Naive thymus-derived CD8-positive, alpha-beta T cell (primary cell): ENCODE results near the gene NTM. TPM values are rescaled to one million over a fixed set of nuclear protein-coding genes. Genes with fewer than 3 reads are reported as not detected.

ENCODE experiments used
- ATAC-seq, 2 donors: fragments of 150-1000 bp; cut with Tn5 transposase in 1 of 2; sonication (Bioruptor Pico), chemical (Tn5 transposase) in 1 of 2; 1 replicate in 1 of 2; 2 replicates in 1 of 2; pipeline ENCODE4 v1.10.0; 2021; ENCODE audit warnings: mild to moderate bottlenecking in 2 of 2, moderate library complexity in 2 of 2
- POLR2A ChIA-PET: fragments of 350-600 bp; sonication (Branson Sonifier 250); formaldehyde crosslinking; loops from one replicate; lab custom pipeline; 2021; ENCODE audit warnings: antibody characterized with exemption; lab: Charles Lee
- DNase-seq, 10 donors: peaks; one replicate each; pipeline versions ENCODE4 v3.0.0 to v3.0.0-alpha.2; 2020 to 2022
- H3K27ac Mint-ChIP-seq, 10 donors: one replicate each; pipeline ENCODE4 v1.8.0; 2020 to 2022; ENCODE audit warnings: mild to moderate bottlenecking in 10 of 10, mixed read lengths in 10 of 10, moderate library complexity in 4 of 10, inconsistent platforms in 1 of 10
- H3K27me3 Mint-ChIP-seq, 5 donors: one replicate each; pipeline ENCODE4 v1.8.0; 2021 to 2022; ENCODE audit warnings: mixed read lengths in 5 of 5
- H3K36me3 Mint-ChIP-seq, 3 donors: one replicate each; pipeline ENCODE4 v1.8.0; 2020 to 2022; ENCODE audit warnings: mixed read lengths in 3 of 3, mild to moderate bottlenecking in 2 of 3, inconsistent platforms in 1 of 3
- H3K4me1 Mint-ChIP-seq, 4 donors: one replicate each; pipeline ENCODE4 v1.8.0; 2021 to 2022; ENCODE audit warnings: mixed read lengths in 4 of 4
- H3K4me3 Mint-ChIP-seq, 10 donors: one replicate each; pipeline ENCODE4 v1.8.0; 2020 to 2022; ENCODE audit warnings: mild to moderate bottlenecking in 10 of 10, mixed read lengths in 10 of 10, moderate library complexity in 6 of 10, inconsistent platforms in 1 of 10
- H3K9me3 Mint-ChIP-seq, 9 donors: one replicate each; pipeline ENCODE4 v1.8.0; 2020 to 2022; ENCODE audit warnings: mixed read lengths in 9 of 9, mild to moderate bottlenecking in 3 of 9, inconsistent platforms in 1 of 9, moderate library complexity in 1 of 9
- polyA plus RNA-seq, 3 donors: library from polyadenylated mRNA; unstranded; fragments of 300-500 nt; fragmentation: Illumina TruSeq; gene quantifications; one replicate each; pipeline ENCODE4 v1.2.3, GENCODE V29; 2021
- total RNA-seq, 8 experiments: library from RNA in 2 of 8; stranded (reverse) in 2 of 8; gene quantifications; one replicate each; pipeline ENCODE4 v1.2.3 and lab custom pipeline; 2021 to 2026

Gene NTM
- total and polyA plus RNA-seq, 5 experiments from 2014 or later, result not detected

GRCh38 chr11:132037467-132037862 is 667.0 kb downstream of the NTM start:
- Mint-ChIP-seq H3K27ac (no peak overlapping the region), H3K9me3 (peaks cover 0 to 2% (median 0%) of the 10 kb centered on the region in 9 donors), H3K4me1 (no peaks in the 10 kb centered on the region), H3K27me3 (peaks cover 0 to 4% (median 0%) of the 10 kb centered on the region in 5 donors), H3K4me3 (no peak overlapping the region), H3K36me3 (no peaks in the 10 kb centered on the region)
- no peak for DNase-seq
- no peak for ATAC-seq
- POLR2A ChIA-PET, result no interaction called here

GRCh38 chr11:132037956-132038355 is 667.5 kb downstream of the NTM start:
- POLR2A ChIA-PET, result no interaction called here
- no peak overlapping the region for H3K27ac Mint-ChIP-seq
- no peak overlapping the region for H3K4me3 Mint-ChIP-seq
- ATAC-seq (no peak), DNase-seq (no peak)
- no peaks in the 10 kb centered on the region for H3K9me3 Mint-ChIP-seq
- H3K36me3 Mint-ChIP-seq, result no peaks in the 10 kb centered on the region
- peaks cover 0 to 4% (median 0%) of the 10 kb centered on the region in 5 donors for H3K27me3 Mint-ChIP-seq
- no peaks in the 10 kb centered on the region for H3K4me1 Mint-ChIP-seq

- DNase-seq (no peak), ATAC-seq (no peak)
- Mint-ChIP-seq H3K4me3 (no peak overlapping the region), H3K27ac (no peak overlapping the region), H3K36me3 (no peaks in the 10 kb centered on the region), H3K4me1 (no peaks in the 10 kb centered on the region), H3K9me3 (peaks cover 0 to 9% (median 0%) of the 10 kb centered on the region in 9 donors), H3K27me3 (peaks cover 0 to 4% (median 0%) of the 10 kb centered on the region in 5 donors)
- POLR2A ChIA-PET, result no interaction called here
These were observed 669.1 kb downstream of the NTM start for GRCh38 chr11:132039521-132039920.

GRCh38 chr11:132042296-132042695 is 671.9 kb downstream of the NTM start:
- no peak overlapping the region for H3K4me3 Mint-ChIP-seq
- H3K27ac Mint-ChIP-seq, result no peak overlapping the region
- peaks cover 0 to 2% (median 0%) of the 10 kb centered on the region in 4 donors for H3K4me1 Mint-ChIP-seq
- H3K9me3 Mint-ChIP-seq, result peaks cover 0 to 9% (median 0%) of the 10 kb centered on the region in 9 donors
- POLR2A ChIA-PET, result no interaction called here
- no peak for ATAC-seq
- H3K36me3 Mint-ChIP-seq, result no peaks in the 10 kb centered on the region
- DNase-seq, result no peak
- H3K27me3 Mint-ChIP-seq, result peaks cover 0 to 4% (median 0%) of the 10 kb centered on the region in 5 donors

GRCh38 chr11:132043714-132044113 is 673.3 kb downstream of the NTM start:
- H3K27me3 Mint-ChIP-seq, result peaks cover 0 to 4% (median 0%) of the 10 kb centered on the region in 5 donors
- peaks cover 0 to 2% (median 0%) of the 10 kb centered on the region in 4 donors for H3K4me1 Mint-ChIP-seq
- DNase-seq, result no peak
- H3K9me3 Mint-ChIP-seq, result peaks cover 0 to 9% (median 0%) of the 10 kb centered on the region in 9 donors
- H3K36me3 Mint-ChIP-seq, result no peaks in the 10 kb centered on the region
- ATAC-seq, result no peak
- no peak overlapping the region for H3K27ac Mint-ChIP-seq
- no peak overlapping the region for H3K4me3 Mint-ChIP-seq
- POLR2A ChIA-PET, result no interaction called here

GRCh38 chr11:132045107-132045506 is 674.7 kb downstream of the NTM start:
- Mint-ChIP-seq H3K9me3 (peaks cover 0 to 9% (median 0%) of the 10 kb centered on the region in 9 donors), H3K4me1 (peaks cover 0 to 2% (median 0%) of the 10 kb centered on the region in 4 donors), H3K27ac (no peak overlapping the region), H3K4me3 (no peak overlapping the region), H3K27me3 (peaks cover 0 to 13% (median 2%) of the 10 kb centered on the region in 5 donors), H3K36me3 (no peaks in the 10 kb centered on the region)
- DNase-seq (no peak), ATAC-seq (no peak)
- POLR2A ChIA-PET, result no interaction called here

GRCh38 chr11:132046288-132046865 is 676.0 kb downstream of the NTM start:
- no peak for DNase-seq
- peaks cover 0 to 9% (median 0%) of the 10 kb centered on the region in 9 donors for H3K9me3 Mint-ChIP-seq
- H3K27ac Mint-ChIP-seq, result no peak overlapping the region
- no peaks in the 10 kb centered on the region for H3K36me3 Mint-ChIP-seq
- POLR2A ChIA-PET, result no interaction called here
- H3K4me1 Mint-ChIP-seq, result peaks cover 0 to 2% (median 0%) of the 10 kb centered on the region in 4 donors
- H3K4me3 Mint-ChIP-seq, result no peak overlapping the region
- no peak for ATAC-seq
- peaks cover 0 to 13% (median 2%) of the 10 kb centered on the region in 5 donors for H3K27me3 Mint-ChIP-seq

GRCh38 chr11:132047167-132047566 is 676.8 kb downstream of the NTM start:
- H3K9me3 Mint-ChIP-seq, result peaks cover 0 to 9% (median 0%) of the 10 kb centered on the region in 9 donors
- H3K4me3 Mint-ChIP-seq, result no peak overlapping the region
- H3K36me3 Mint-ChIP-seq, result no peaks in the 10 kb centered on the region
- POLR2A ChIA-PET, result no interaction called here
- H3K27ac Mint-ChIP-seq, result no peak overlapping the region
- H3K27me3 Mint-ChIP-seq, result peaks cover 0 to 13% (median 2%) of the 10 kb centered on the region in 5 donors
- peaks cover 0 to 2% (median 0%) of the 10 kb centered on the region in 4 donors for H3K4me1 Mint-ChIP-seq
- ATAC-seq, result no peak
- no peak for DNase-seq

- DNase-seq, result no peak
- peaks cover 0 to 9% (median 0%) of the 10 kb centered on the region in 9 donors for H3K9me3 Mint-ChIP-seq
- peaks cover 0 to 13% (median 2%) of the 10 kb centered on the region in 5 donors for H3K27me3 Mint-ChIP-seq
- POLR2A ChIA-PET, result no interaction called here
- no peaks in the 10 kb centered on the region for H3K36me3 Mint-ChIP-seq
- peaks cover 0 to 2% (median 0%) of the 10 kb centered on the region in 4 donors for H3K4me1 Mint-ChIP-seq
- no peak for ATAC-seq
- H3K4me3 Mint-ChIP-seq, result no peak overlapping the region
- H3K27ac Mint-ChIP-seq, result no peak overlapping the region
These were observed 677.6 kb downstream of the NTM start for GRCh38 chr11:132048040-132048439.

- peaks cover 0 to 13% (median 2%) of the 10 kb centered on the region in 5 donors for H3K27me3 Mint-ChIP-seq
- no peak overlapping the region for H3K27ac Mint-ChIP-seq
- ATAC-seq (no peak), DNase-seq (peak in 1 of 10 donors; percentile 51)
- peaks cover 0 to 2% (median 0%) of the 10 kb centered on the region in 4 donors for H3K4me1 Mint-ChIP-seq
- H3K9me3 Mint-ChIP-seq, result peaks cover 0 to 3% (median 0%) of the 10 kb centered on the region in 9 donors
- no peak overlapping the region for H3K4me3 Mint-ChIP-seq
- no peaks in the 10 kb centered on the region for H3K36me3 Mint-ChIP-seq
- POLR2A ChIA-PET, result no interaction called here
These were observed 678.8 kb downstream of the NTM start for GRCh38 chr11:132049205-132049604.

- Mint-ChIP-seq H3K4me1 (peaks cover 0 to 2% (median 0%) of the 10 kb centered on the region in 4 donors), H3K27ac (no peak overlapping the region), H3K4me3 (no peak overlapping the region), H3K36me3 (no peaks in the 10 kb centered on the region), H3K27me3 (peaks cover 0 to 13% (median 4%) of the 10 kb centered on the region in 5 donors), H3K9me3 (peaks cover 0 to 2% (median 0%) of the 10 kb centered on the region in 9 donors)
- POLR2A ChIA-PET, result no interaction called here
- ATAC-seq (no peak), DNase-seq (no peak)
These were observed 679.6 kb downstream of the NTM start for GRCh38 chr11:132050049-132050448.

- Mint-ChIP-seq H3K27ac (no peak overlapping the region), H3K9me3 (peaks cover 0 to 2% (median 0%) of the 10 kb centered on the region in 9 donors), H3K4me1 (peaks cover 0 to 2% (median 0%) of the 10 kb centered on the region in 4 donors), H3K36me3 (no peaks in the 10 kb centered on the region), H3K27me3 (peaks cover 0 to 13% (median 4%) of the 10 kb centered on the region in 5 donors), H3K4me3 (no peak overlapping the region)
- POLR2A ChIA-PET, result no interaction called here
- DNase-seq, result no peak
- no peak for ATAC-seq
These were observed 680.3 kb downstream of the NTM start for GRCh38 chr11:132050577-132051165.

GRCh38 chr11:132051704-132052103 is 681.3 kb downstream of the NTM start:
- Mint-ChIP-seq H3K27ac (no peak overlapping the region), H3K27me3 (peaks cover 0 to 13% (median 4%) of the 10 kb centered on the region in 5 donors), H3K4me3 (no peak overlapping the region), H3K4me1 (no peaks in the 10 kb centered on the region), H3K9me3 (peaks cover 0 to 2% (median 0%) of the 10 kb centered on the region in 9 donors), H3K36me3 (no peaks in the 10 kb centered on the region)
- POLR2A ChIA-PET, result no interaction called here
- ATAC-seq (no peak), DNase-seq (no peak)
